Sigmoid colon (tissue), 4 donors: ENCODE data around the gene DRAP1.

Experiments used
- CTCF ChIP-seq, 4 experiments: fragments of 450-650 bp in 3 of 4; fragments of 200-600 bp in 1 of 4; IDR thresholded peaks; one replicate each; pipeline ENCODE4 v1.5.1; 2016 to 2019; ENCODE audit warnings: antibody characterized with exemption in 4 of 4, mild to moderate bottlenecking in 3 of 4, moderate library complexity in 2 of 4
- POLR2A ChIP-seq, 2 donors: fragments of 450-650 bp; IDR thresholded peaks; one replicate each; pipeline ENCODE4 v1.6.1; 2016; ENCODE audit warnings: antibody characterized with exemption in 2 of 2, mild to moderate bottlenecking in 2 of 2, moderate library complexity in 2 of 2
- POLR2AphosphoS5 ChIP-seq, 4 donors: sonication (generic); formaldehyde crosslinking; IDR thresholded peaks; one replicate each; pipeline ENCODE4 v1.6.1; 2017; ENCODE audit warnings: antibody characterized with exemption in 4 of 4

GRCh38 chr11:65932558-65932919, 13.3 kb downstream of the DRAP1 start:
- TF ChIP-seq CTCF (IDR thresholded peaks at IDR 0.05) (no peak), POLR2A (IDR thresholded peaks at IDR 0.05) (no peak), POLR2AphosphoS5 (IDR thresholded peaks at IDR 0.05) (no peak)
